ENCODE results near the gene SC5D.

DNA sequence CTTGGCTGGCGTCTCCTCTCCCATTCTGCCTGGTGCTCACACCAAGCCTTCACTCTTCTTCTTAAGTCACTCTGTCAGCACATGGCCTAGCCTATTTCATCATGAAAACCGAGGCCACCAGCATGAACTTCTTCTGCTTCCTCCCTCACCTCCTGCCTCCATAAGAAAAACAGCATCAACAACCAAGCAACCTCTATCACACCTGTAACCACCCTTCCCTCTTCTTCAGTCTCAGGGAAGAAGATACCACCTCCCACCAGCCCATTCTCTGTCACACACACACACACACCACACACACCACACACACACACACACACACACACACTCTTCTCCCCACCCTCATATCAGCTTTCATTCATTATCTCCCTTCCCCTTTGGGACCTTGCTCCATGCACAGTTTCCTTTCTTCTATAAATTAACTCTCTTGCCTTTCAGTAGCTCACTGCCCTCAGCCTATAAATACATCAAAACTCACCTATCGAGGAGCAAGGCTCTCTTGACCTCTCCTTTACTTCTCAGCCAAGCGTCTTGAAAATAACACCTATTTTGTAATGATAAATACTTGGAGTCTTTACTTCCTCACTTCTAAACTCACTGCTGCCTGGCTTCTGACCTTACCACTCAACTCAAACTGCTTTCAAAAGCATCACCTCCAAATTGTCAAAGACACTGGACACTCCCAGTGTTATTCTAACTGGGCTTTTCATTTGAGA lies 36.6 kb downstream of the SC5D start:
- no peak for TF ChIP-seq POLR2A (IDR thresholded peaks at IDR 0.05)
- TF ChIP-seq, protein P1, sequence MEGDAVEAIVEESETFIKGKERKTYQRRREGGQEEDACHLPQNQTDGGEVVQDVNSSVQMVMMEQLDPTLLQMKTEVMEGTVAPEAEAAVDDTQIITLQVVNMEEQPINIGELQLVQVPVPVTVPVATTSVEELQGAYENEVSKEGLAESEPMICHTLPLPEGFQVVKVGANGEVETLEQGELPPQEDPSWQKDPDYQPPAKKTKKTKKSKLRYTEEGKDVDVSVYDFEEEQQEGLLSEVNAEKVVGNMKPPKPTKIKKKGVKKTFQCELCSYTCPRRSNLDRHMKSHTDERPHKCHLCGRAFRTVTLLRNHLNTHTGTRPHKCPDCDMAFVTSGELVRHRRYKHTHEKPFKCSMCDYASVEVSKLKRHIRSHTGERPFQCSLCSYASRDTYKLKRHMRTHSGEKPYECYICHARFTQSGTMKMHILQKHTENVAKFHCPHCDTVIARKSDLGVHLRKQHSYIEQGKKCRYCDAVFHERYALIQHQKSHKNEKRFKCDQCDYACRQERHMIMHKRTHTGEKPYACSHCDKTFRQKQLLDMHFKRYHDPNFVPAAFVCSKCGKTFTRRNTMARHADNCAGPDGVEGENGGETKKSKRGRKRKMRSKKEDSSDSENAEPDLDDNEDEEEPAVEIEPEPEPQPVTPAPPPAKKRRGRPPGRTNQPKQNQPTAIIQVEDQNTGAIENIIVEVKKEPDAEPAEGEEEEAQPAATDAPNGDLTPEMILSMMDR (IDR thresholded peaks at IDR 0.05), result no peak

All from esophagus squamous epithelium (tissue), 4 donors.